Measurements from ENCODE around the gene SEMA3A. TPM values are rescaled to one million over a fixed set of nuclear protein-coding genes. Genes with fewer than 3 reads are reported as not detected.

The SEMA3A gene
- total RNA-seq, 2 experiments from 2014 or later: 3.2 to 3.3 TPM

DNA sequence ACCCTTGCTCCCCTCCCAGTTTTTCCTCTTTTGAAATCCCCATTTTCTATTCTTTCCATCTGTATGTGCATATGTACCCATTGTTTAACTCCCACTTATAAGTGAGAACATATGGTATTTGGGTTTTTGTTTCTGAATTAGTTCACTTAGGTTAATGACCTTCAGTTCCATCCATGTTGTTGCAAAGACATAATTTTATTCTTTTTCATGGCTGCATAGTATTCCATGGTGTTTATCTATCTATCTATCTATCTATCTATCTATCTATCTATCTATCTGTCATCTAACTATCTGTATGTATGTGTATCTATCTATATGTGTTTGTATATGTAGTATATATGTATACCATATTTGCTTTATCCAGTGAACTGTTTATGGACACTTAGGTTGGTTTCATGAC lies 281.4 kb downstream of the SEMA3A start:
- H3K27me3 Mint-ChIP-seq: no peaks in the 10 kb centered on the region
- no peak for ATAC-seq (ENCODE audit: low read depth)
- no peak overlapping the region for H3K27ac Mint-ChIP-seq
- POLR2A ChIA-PET: no interaction called here
- no peak overlapping the region for H3K4me3 Mint-ChIP-seq
- no peaks in the 10 kb centered on the region for H3K4me1 Mint-ChIP-seq
- H3K9me3 Mint-ChIP-seq: peaks cover 3% of the 10 kb centered on the region
- no peak for DNase-seq
- no peaks in the 10 kb centered on the region for H3K36me3 Mint-ChIP-seq

DNA sequence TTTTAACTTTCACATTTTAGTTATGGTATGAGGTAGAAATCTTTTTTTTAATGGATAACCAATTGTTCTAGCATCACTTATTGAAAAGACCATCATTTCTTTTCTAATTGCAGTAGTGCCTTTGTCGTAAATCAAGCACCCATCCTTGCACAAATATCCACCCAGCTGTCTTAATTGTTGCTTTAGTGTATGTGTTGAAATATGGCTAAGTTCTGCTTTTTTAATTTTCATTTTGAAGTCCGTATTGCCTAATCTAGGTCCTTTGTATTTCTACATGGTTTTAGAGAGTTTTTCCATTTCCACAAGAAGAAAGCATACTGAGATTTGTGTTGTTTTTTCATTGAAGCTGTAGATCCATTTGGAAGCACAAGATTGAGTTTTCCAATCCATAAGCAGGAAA lies 286.1 kb downstream of the SEMA3A start:
- H3K4me3 Mint-ChIP-seq: no peak overlapping the region
- DNase-seq (no peak), ATAC-seq (ENCODE audit: low read depth) (no peak)
- no peak overlapping the region for H3K27ac Mint-ChIP-seq
- no peaks in the 10 kb centered on the region for H3K36me3 Mint-ChIP-seq
- H3K27me3 Mint-ChIP-seq: no peaks in the 10 kb centered on the region
- H3K4me1 Mint-ChIP-seq: no peaks in the 10 kb centered on the region
- POLR2A ChIA-PET: no interaction called here
- peaks cover 3% of the 10 kb centered on the region for H3K9me3 Mint-ChIP-seq
